OCI-LY3 (cell line): Measurements from ENCODE around the gene SLC9A4.

Experiments used
- EZH2phosphoT487 ChIP-seq: fragments of 200-600 bp; shearing (Covaris generic); IDR thresholded peaks from 2 replicates; pipeline ENCODE4 v1.6.1; 2018; ENCODE audit warnings: antibody characterized with exemption, mixed run types, low read depth
- TF ChIP-seq, protein P1 (sequence below): fragments of 200-600, 300-600 bp; sonication (generic); IDR thresholded peaks from 2 replicates; pipeline ENCODE4 v1.5.1; 2014; ENCODE audit warnings: antibody characterized with exemption, low read length, low read depth

DNA sequence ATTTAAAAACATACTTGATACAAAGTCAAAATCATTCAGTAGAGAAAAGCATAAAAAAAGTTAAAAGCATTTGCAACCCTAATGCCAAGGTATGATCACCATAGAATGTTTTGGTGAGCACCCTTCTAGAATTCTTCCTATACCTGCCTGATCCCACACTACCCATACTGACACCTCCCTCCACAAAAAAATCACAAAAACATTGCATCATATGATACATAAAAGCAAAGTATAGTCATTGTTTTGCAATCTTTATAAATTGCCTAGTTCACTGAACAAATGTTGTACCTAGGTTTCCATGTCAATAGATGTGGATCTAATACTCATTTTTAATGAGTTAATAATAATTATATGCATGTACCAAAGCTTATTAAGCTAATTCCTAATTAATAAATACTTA lies 54.1 kb downstream of the SLC9A4 start:
- TF ChIP-seq, protein P1, sequence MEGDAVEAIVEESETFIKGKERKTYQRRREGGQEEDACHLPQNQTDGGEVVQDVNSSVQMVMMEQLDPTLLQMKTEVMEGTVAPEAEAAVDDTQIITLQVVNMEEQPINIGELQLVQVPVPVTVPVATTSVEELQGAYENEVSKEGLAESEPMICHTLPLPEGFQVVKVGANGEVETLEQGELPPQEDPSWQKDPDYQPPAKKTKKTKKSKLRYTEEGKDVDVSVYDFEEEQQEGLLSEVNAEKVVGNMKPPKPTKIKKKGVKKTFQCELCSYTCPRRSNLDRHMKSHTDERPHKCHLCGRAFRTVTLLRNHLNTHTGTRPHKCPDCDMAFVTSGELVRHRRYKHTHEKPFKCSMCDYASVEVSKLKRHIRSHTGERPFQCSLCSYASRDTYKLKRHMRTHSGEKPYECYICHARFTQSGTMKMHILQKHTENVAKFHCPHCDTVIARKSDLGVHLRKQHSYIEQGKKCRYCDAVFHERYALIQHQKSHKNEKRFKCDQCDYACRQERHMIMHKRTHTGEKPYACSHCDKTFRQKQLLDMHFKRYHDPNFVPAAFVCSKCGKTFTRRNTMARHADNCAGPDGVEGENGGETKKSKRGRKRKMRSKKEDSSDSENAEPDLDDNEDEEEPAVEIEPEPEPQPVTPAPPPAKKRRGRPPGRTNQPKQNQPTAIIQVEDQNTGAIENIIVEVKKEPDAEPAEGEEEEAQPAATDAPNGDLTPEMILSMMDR = no peak
- TF ChIP-seq EZH2phosphoT487 = no peak
